ENCODE results near the gene FAM222B. TPM values are rescaled to one million over a fixed set of nuclear protein-coding genes. Genes with fewer than 3 reads are reported as not detected.

The FAM222B gene
- total and polyA plus RNA-seq, 2 donors (not counting 1 experiment from before 2014, with no cell fraction given): 10.8 to 23.1 TPM

- H4K20me1 ChIP-seq (ENCODE audit: control insufficient read depth, insufficient read depth, low read length, poor library complexity, severe bottlenecking): peaks cover 60% of the 10 kb centered on the region
- Mint-ChIP-seq H3K27me3 (no peaks in the 10 kb centered on the region), H3K27ac (no peak overlapping the region), H3K9me3 (ENCODE audit: insufficient read depth) (no peaks in the 10 kb centered on the region), H3K4me1 (peaks cover 13% of the 10 kb centered on the region), H3K4me3 (no peak overlapping the region)
- peaks cover 25% of the 10 kb centered on the region for H3K79me2 ChIP-seq (ENCODE audit: control insufficient read depth, insufficient read depth, low read length)
- intact Hi-C loops (cut with micrococcal nuclease): no loop called here
- no peak overlapping the region for H3K4me2 ChIP-seq (replicated peaks; ENCODE audit: low read depth, low read length, poor library complexity, severe bottlenecking)
- no peaks in the 10 kb centered on the region for H3K27me3 ChIP-seq (replicated peaks in 1 of 4; ENCODE audit: control extremely low read depth in 1 of 4, control insufficient read depth in 3 of 4, insufficient read depth in 4 of 4, low read length in 3 of 4)
- no peak overlapping the region for H3K27ac ChIP-seq (ENCODE audit: low read length in 2 of 2)
- CTCF ChIA-PET: interaction anchor here (3.0 kb wide), 1 partner anchor 117 kb away, joined by 15 read pairs; no protein-coding TSS in a partner anchor
- H3K9ac ChIP-seq (ENCODE audit: low read length): no peak overlapping the region
- TF ChIP-seq EZH2 (IDR thresholded peaks at IDR 0.05; ENCODE audit: borderline replicate concordance, insufficient read depth, low read depth, low read length, poor library complexity, severe bottlenecking) (no peak), CTCF (IDR thresholded peaks at IDR 0.05) (no peak)
- H2AFZ ChIP-seq (ENCODE audit: insufficient read depth, low read depth, low read length, poor library complexity, severe bottlenecking): no peak overlapping the region
- 98% methylated on average over 8 of the region's 10 CpGs for WGBS (ENCODE audit: insufficient coverage)
- H3K4me1 ChIP-seq (ENCODE audit: control insufficient read depth in 2 of 2, insufficient read depth in 2 of 2, low read length in 2 of 2): peaks cover 4 to 8% of the 10 kb centered on the region in 2 donors
- peaks cover 0 to 78% of the 10 kb centered on the region in 2 experiments for H3K36me3 ChIP-seq (replicated peaks in 1 of 2; ENCODE audit: control extremely low read depth in 1 of 2, control insufficient read depth in 1 of 2, extremely low read depth in 1 of 2, insufficient read depth in 2 of 2, low read length in 1 of 2)
- H3K4me3 ChIP-seq (ENCODE audit: control extremely low read depth in 1 of 5, extremely low read depth in 1 of 5, insufficient read depth in 1 of 5, low read depth in 2 of 5, low read length in 4 of 5): no peak overlapping the region
- H3K9me3 ChIP-seq (ENCODE audit: control extremely low read depth in 1 of 3, control insufficient read depth in 2 of 3, insufficient read depth in 1 of 3, low read length in 2 of 3): no peaks in the 10 kb centered on the region
- DNase-seq (no peak), ATAC-seq (ENCODE audit: low read depth) (no peak)
- POLR2A ChIA-PET: no interaction called here
These were observed 38.0 kb upstream of the FAM222B start for GRCh38 chr17:28880572-28880945.

GRCh38 chr17:28879886-28880571 is 37.4 kb upstream of the FAM222B start:
- ATAC-seq (ENCODE audit: low read depth) (no peak), DNase-seq (no peak)
- Histone ChIP-seq H3K4me2 (replicated peaks; ENCODE audit: low read depth, low read length, poor library complexity, severe bottlenecking) (no peak overlapping the region), H3K79me2 (ENCODE audit: control insufficient read depth, insufficient read depth, low read length) (peaks cover 19% of the 10 kb centered on the region), H4K20me1 (ENCODE audit: control insufficient read depth, insufficient read depth, low read length, poor library complexity, severe bottlenecking) (peaks cover 54% of the 10 kb centered on the region), H3K4me1 (ENCODE audit: control insufficient read depth in 2 of 2, insufficient read depth in 2 of 2, low read length in 2 of 2) (peaks cover 4 to 6% of the 10 kb centered on the region in 2 donors), H3K4me3 (ENCODE audit: control extremely low read depth in 1 of 5, extremely low read depth in 1 of 5, insufficient read depth in 1 of 5, low read depth in 2 of 5, low read length in 4 of 5) (no peak overlapping the region), H3K9ac (ENCODE audit: low read length) (no peak overlapping the region), H3K27ac (ENCODE audit: low read length in 2 of 2) (no peak overlapping the region), H3K27me3 (replicated peaks in 1 of 4; ENCODE audit: control extremely low read depth in 1 of 4, control insufficient read depth in 3 of 4, insufficient read depth in 4 of 4, low read length in 3 of 4) (no peaks in the 10 kb centered on the region), H2AFZ (ENCODE audit: insufficient read depth, low read depth, low read length, poor library complexity, severe bottlenecking) (no peak overlapping the region), H3K36me3 (replicated peaks in 1 of 2; ENCODE audit: control extremely low read depth in 1 of 2, control insufficient read depth in 1 of 2, extremely low read depth in 1 of 2, insufficient read depth in 2 of 2, low read length in 1 of 2) (peaks cover 0 to 72% of the 10 kb centered on the region in 2 experiments), H3K9me3 (ENCODE audit: control extremely low read depth in 1 of 3, control insufficient read depth in 2 of 3, insufficient read depth in 1 of 3, low read length in 2 of 3) (no peaks in the 10 kb centered on the region)
- CTCF ChIA-PET: interaction anchor here (1.8 to 3.0 kb wide), 2 partner anchors 17 to 116 kb away, joined by 6 to 15 read pairs; partner anchors contain the start of gene FLOT2
- Mint-ChIP-seq H3K27ac (no peak overlapping the region), H3K9me3 (ENCODE audit: insufficient read depth) (no peaks in the 10 kb centered on the region), H3K27me3 (no peaks in the 10 kb centered on the region), H3K4me3 (no peak overlapping the region), H3K4me1 (peaks cover 8% of the 10 kb centered on the region)
- POLR2A ChIA-PET: no interaction called here
- 84% methylated on average over 8 of the region's 9 CpGs for WGBS (ENCODE audit: insufficient coverage)
- intact Hi-C loops (cut with micrococcal nuclease): no loop called here
- no peak for TF ChIP-seq EZH2 (IDR thresholded peaks at IDR 0.05; ENCODE audit: borderline replicate concordance, insufficient read depth, low read depth, low read length, poor library complexity, severe bottlenecking)
